Subcutaneous abdominal adipose tissue (tissue), 5 donors: ENCODE measurements around the gene HES3.
"Not testable (repeated sequence)": the region's sequence is repeated elsewhere in the genome, so short reads cannot be mapped to it uniquely, and the experiment has no call there.

Experiments used
- H3K27ac ChIP-seq: one replicate; pipeline ENCODE4 v1.7.0; 2013; ENCODE audit warnings: low read depth, mild to moderate bottlenecking, inconsistent platforms, low read length, moderate library complexity
- H3K27me3 ChIP-seq, 5 donors: one replicate each; pipeline ENCODE4 v1.7.0; 2013; ENCODE audit warnings: low read length in 5 of 5, inconsistent platforms in 1 of 5; ENCODE audit not compliant: control insufficient read depth in 5 of 5, insufficient read depth in 4 of 5
- H3K36me3 ChIP-seq, 5 donors: one replicate each; pipeline ENCODE4 v1.7.0; 2013; ENCODE audit warnings: low read length in 5 of 5; ENCODE audit not compliant: control insufficient read depth in 5 of 5, insufficient read depth in 5 of 5
- H3K4me1 ChIP-seq, 5 donors: one replicate each; pipeline ENCODE4 v1.7.0; 2013; ENCODE audit warnings: low read length in 5 of 5, mild to moderate bottlenecking in 3 of 5, moderate library complexity in 1 of 5; ENCODE audit not compliant: control insufficient read depth in 5 of 5, insufficient read depth in 5 of 5
- H3K4me3 ChIP-seq, 5 donors: one replicate each; pipeline ENCODE4 v1.7.0; 2013; ENCODE audit warnings: low read length in 5 of 5, low read depth in 1 of 5
- H3K9ac ChIP-seq, 5 donors: one replicate each; pipeline ENCODE4 v1.7.0; 2013; ENCODE audit warnings: low read length in 5 of 5, mild to moderate bottlenecking in 4 of 5, moderate library complexity in 3 of 5
- H3K9me3 ChIP-seq, 5 donors: one replicate each; pipeline ENCODE4 v1.7.0; 2013; ENCODE audit warnings: low read length in 5 of 5; ENCODE audit not compliant: control insufficient read depth in 5 of 5
- donor health status: healthy.
- donor health status: healthy.
- donor health status: healthy.
- donor health status: healthy.
- donor health status: healthy.

HES3 gene

GRCh38 chr1:6219641-6220040, 24.3 kb upstream of the HES3 start:
- H3K9me3 ChIP-seq, H3K9ac ChIP-seq, H3K27me3 ChIP-seq, H3K4me3 ChIP-seq, H3K27ac ChIP-seq: not testable (repeated sequence)
- peaks cover 6 to 15% (median 10%) of the 10 kb centered on the region in 5 donors for H3K4me1 ChIP-seq
- H3K36me3 ChIP-seq: peaks cover 2 to 25% (median 7%) of the 10 kb centered on the region in 5 donors

- Histone ChIP-seq H3K4me3 (no peak overlapping the region), H3K4me1 (peaks cover 6 to 15% (median 10%) of the 10 kb centered on the region in 5 donors), H3K9ac (no peak overlapping the region), H3K36me3 (peaks cover 2 to 31% (median 13%) of the 10 kb centered on the region in 5 donors), H3K27me3 (peaks cover 0 to 2% (median 0%) of the 10 kb centered on the region in 5 donors), H3K27ac (no peak overlapping the region), H3K9me3 (no peaks in the 10 kb centered on the region)
Measured at GRCh38 chr1:6220236-6220635, 23.7 kb upstream of the HES3 start.

GRCh38 chr1:6221210-6221784, 22.7 kb upstream of the HES3 start:
- H3K9me3 ChIP-seq: no peaks in the 10 kb centered on the region
- H3K4me3 ChIP-seq: no peak overlapping the region
- peaks cover 2 to 35% (median 16%) of the 10 kb centered on the region in 5 donors for H3K36me3 ChIP-seq
- H3K27me3 ChIP-seq: peaks cover 0 to 2% (median 0%) of the 10 kb centered on the region in 5 donors
- H3K4me1 ChIP-seq: peaks cover 6 to 15% (median 10%) of the 10 kb centered on the region in 5 donors
- H3K27ac ChIP-seq: no peak overlapping the region
- no peak overlapping the region for H3K9ac ChIP-seq

- peak overlapping the region; percentile 30 for H3K27ac ChIP-seq
- peaks cover 6 to 15% (median 10%) of the 10 kb centered on the region in 5 donors for H3K4me1 ChIP-seq
- H3K27me3 ChIP-seq: no peaks in the 10 kb centered on the region
- H3K9me3 ChIP-seq: no peaks in the 10 kb centered on the region
- H3K9ac ChIP-seq: no peak overlapping the region
- peaks cover 6 to 44% (median 28%) of the 10 kb centered on the region in 5 donors for H3K36me3 ChIP-seq
- peak overlapping the region in 1 of 5 donors; percentile 11 for H3K4me3 ChIP-seq
Measured at GRCh38 chr1:6222636-6223035, 21.3 kb upstream of the HES3 start.

- no peaks in the 10 kb centered on the region for H3K9me3 ChIP-seq
- no peaks in the 10 kb centered on the region for H3K27me3 ChIP-seq
- no peak overlapping the region for H3K9ac ChIP-seq
- peaks cover 6 to 13% (median 10%) of the 10 kb centered on the region in 5 donors for H3K4me1 ChIP-seq
- H3K4me3 ChIP-seq: no peak overlapping the region
- H3K27ac ChIP-seq: no peak overlapping the region
- H3K36me3 ChIP-seq: peaks cover 6 to 47% (median 34%) of the 10 kb centered on the region in 5 donors
Measured at GRCh38 chr1:6223617-6224016, 20.4 kb upstream of the HES3 start.

- no peak overlapping the region for H3K9ac ChIP-seq
Measured at GRCh38 chr1:6224718-6225117, 19.3 kb upstream of the HES3 start.

GRCh38 chr1:6225651-6226050, 18.3 kb upstream of the HES3 start:
- H3K4me3 ChIP-seq: no peak overlapping the region
- H3K4me1 ChIP-seq: peaks cover 6 to 10% (median 9%) of the 10 kb centered on the region in 5 donors
- H3K27ac ChIP-seq: no peak overlapping the region
- H3K36me3 ChIP-seq: peaks cover 6 to 55% (median 42%) of the 10 kb centered on the region in 5 donors
- no peaks in the 10 kb centered on the region for H3K9me3 ChIP-seq
- no peaks in the 10 kb centered on the region for H3K27me3 ChIP-seq
- no peak overlapping the region for H3K9ac ChIP-seq

More at GRCh38 chr1:6224718-6225117, 19.3 kb upstream of the HES3 start:
- peaks cover 6 to 50% (median 38%) of the 10 kb centered on the region in 5 donors for H3K36me3 ChIP-seq
- no peak overlapping the region for H3K4me3 ChIP-seq
- H3K4me1 ChIP-seq: peaks cover 6 to 10% (median 9%) of the 10 kb centered on the region in 5 donors
- H3K9me3 ChIP-seq: no peaks in the 10 kb centered on the region
- no peak overlapping the region for H3K27ac ChIP-seq
- H3K27me3 ChIP-seq: no peaks in the 10 kb centered on the region

- H3K4me3 ChIP-seq: no peak overlapping the region
- peaks cover 6 to 19% (median 13%) of the 10 kb centered on the region in 5 donors for H3K4me1 ChIP-seq
- peaks cover 6 to 35% (median 34%) of the 10 kb centered on the region in 5 donors for H3K36me3 ChIP-seq
- no peaks in the 10 kb centered on the region for H3K9me3 ChIP-seq
- H3K27ac ChIP-seq: no peak overlapping the region
- H3K27me3 ChIP-seq: no peaks in the 10 kb centered on the region
- no peak overlapping the region for H3K9ac ChIP-seq
Measured at GRCh38 chr1:6233376-6233775, 10.6 kb upstream of the HES3 start.

GRCh38 chr1:6234502-6235295, 9.3 kb upstream of the HES3 start:
- Histone ChIP-seq H3K36me3 (peaks cover 6 to 32% (median 28%) of the 10 kb centered on the region in 5 donors), H3K4me1 (peaks cover 6 to 19% (median 13%) of the 10 kb centered on the region in 5 donors), H3K27me3 (peaks cover 6 to 9% (median 7%) of the 10 kb centered on the region in 5 donors), H3K27ac (no peak overlapping the region), H3K9me3 (no peaks in the 10 kb centered on the region), H3K9ac (peak overlapping the region in 4 of 5 donors; percentile 81 to 89 (median 82)), H3K4me3 (peak overlapping the region; percentile 45 to 95 (median 82))

- Histone ChIP-seq H3K27ac (no peak overlapping the region), H3K4me1 (peaks cover 6 to 19% (median 13%) of the 10 kb centered on the region in 5 donors), H3K36me3 (peaks cover 6 to 27% (median 24%) of the 10 kb centered on the region in 5 donors), H3K4me3 (peak overlapping the region; percentile 45 to 95 (median 82)), H3K9ac (peak overlapping the region in 4 of 5 donors; percentile 81 to 89 (median 82)), H3K9me3 (no peaks in the 10 kb centered on the region), H3K27me3 (peaks cover 10 to 15% (median 12%) of the 10 kb centered on the region in 5 donors)
Measured at GRCh38 chr1:6235296-6235677, 8.7 kb upstream of the HES3 start.
